RWPE2 (cell line): Measurements from ENCODE around the gene SPRR3.

Experiments used
- ATAC-seq: fragments of 200-7000 bp; cut with Tn5 transposase; 3 replicates; pipeline ENCODE4 v1.9.1; 2021; ENCODE audit warnings: low read depth
- DNase-seq: peaks from one replicate; pipeline ENCODE4 v3.0.0-alpha.2; 2020; ENCODE audit warnings: low spot score
- H3K27ac ChIP-seq: fragments of 450-650 bp; 2 replicates; pipeline ENCODE4 v1.5.1; 2017; ENCODE audit warnings: mild to moderate bottlenecking; ENCODE audit not compliant: poor library complexity, severe bottlenecking
- H3K27me3 ChIP-seq: fragments of 250-450 bp; sonication (Bioruptor Pico); 2 replicates; pipeline ENCODE4 v1.5.1; 2021; ENCODE audit warnings: mild to moderate bottlenecking, moderate library complexity; ENCODE audit not compliant: insufficient read depth, poor library complexity, severe bottlenecking
- H3K36me3 ChIP-seq: fragments of 250-450 bp; sonication (Bioruptor Pico); 2 replicates; pipeline ENCODE4 v1.5.1; 2020; ENCODE audit warnings: low read depth, mild to moderate bottlenecking, moderate library complexity
- H3K4me1 ChIP-seq: fragments of 250-450 bp; sonication (Bioruptor Pico); 2 replicates; pipeline ENCODE4 v1.5.1; 2021; ENCODE audit warnings: mild to moderate bottlenecking, moderate library complexity; ENCODE audit not compliant: insufficient read depth, poor library complexity, severe bottlenecking
- H3K4me3 ChIP-seq: fragments of 250-450 bp; sonication (Bioruptor Pico); 2 replicates; pipeline ENCODE4 v1.5.1; 2021; ENCODE audit warnings: mild to moderate bottlenecking, moderate library complexity; ENCODE audit not compliant: severe bottlenecking
- H3K9me3 ChIP-seq: fragments of 250-450 bp; sonication (Bioruptor Pico); 2 replicates; pipeline ENCODE4 v1.5.1; 2021; ENCODE audit warnings: mild to moderate bottlenecking, moderate library complexity; ENCODE audit not compliant: severe bottlenecking
- TF ChIP-seq, protein P1 (sequence below): fragments of 450-650 bp; IDR thresholded peaks from one replicate; pipeline ENCODE4 v1.5.1; 2017; ENCODE audit warnings: mild to moderate bottlenecking, moderate library complexity; ENCODE audit not compliant: poor library complexity, severe bottlenecking

The SPRR3 gene

GRCh38 chr1:152970495-152970894, 31.1 kb upstream of the SPRR3 start, which contains the start of gene SPRR4:
SPRR4 (plus strand) TSS chr1:152970648; CDS start chr1:152971891, 1,243 bp downstream.
- Histone ChIP-seq H3K4me1 (peaks cover 20% of the 10 kb centered on the region), H3K27ac (no peak within 1 kb of the TSS), H3K4me3 (no peak within 1 kb of the TSS), H3K36me3 (no peaks in the 10 kb centered on the region), H3K9me3 (no peaks in the 10 kb centered on the region), H3K27me3 (no peaks in the 10 kb centered on the region)
- DNase-seq (no peak), ATAC-seq (no peak)
- TF ChIP-seq, protein P1, sequence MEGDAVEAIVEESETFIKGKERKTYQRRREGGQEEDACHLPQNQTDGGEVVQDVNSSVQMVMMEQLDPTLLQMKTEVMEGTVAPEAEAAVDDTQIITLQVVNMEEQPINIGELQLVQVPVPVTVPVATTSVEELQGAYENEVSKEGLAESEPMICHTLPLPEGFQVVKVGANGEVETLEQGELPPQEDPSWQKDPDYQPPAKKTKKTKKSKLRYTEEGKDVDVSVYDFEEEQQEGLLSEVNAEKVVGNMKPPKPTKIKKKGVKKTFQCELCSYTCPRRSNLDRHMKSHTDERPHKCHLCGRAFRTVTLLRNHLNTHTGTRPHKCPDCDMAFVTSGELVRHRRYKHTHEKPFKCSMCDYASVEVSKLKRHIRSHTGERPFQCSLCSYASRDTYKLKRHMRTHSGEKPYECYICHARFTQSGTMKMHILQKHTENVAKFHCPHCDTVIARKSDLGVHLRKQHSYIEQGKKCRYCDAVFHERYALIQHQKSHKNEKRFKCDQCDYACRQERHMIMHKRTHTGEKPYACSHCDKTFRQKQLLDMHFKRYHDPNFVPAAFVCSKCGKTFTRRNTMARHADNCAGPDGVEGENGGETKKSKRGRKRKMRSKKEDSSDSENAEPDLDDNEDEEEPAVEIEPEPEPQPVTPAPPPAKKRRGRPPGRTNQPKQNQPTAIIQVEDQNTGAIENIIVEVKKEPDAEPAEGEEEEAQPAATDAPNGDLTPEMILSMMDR = no peak

GRCh38 chr1:152972196-152972886, 29.2 kb upstream of the SPRR3 start:
- no peaks in the 10 kb centered on the region for H3K36me3 ChIP-seq
- no peaks in the 10 kb centered on the region for H3K27me3 ChIP-seq
- H3K4me3 ChIP-seq = no peak overlapping the region
- peaks cover 14% of the 10 kb centered on the region for H3K4me1 ChIP-seq
- no peaks in the 10 kb centered on the region for H3K9me3 ChIP-seq
- peak overlapping the region; percentile 36 for H3K27ac ChIP-seq
- DNase-seq (no peak), ATAC-seq (peak; percentile 61)
- TF ChIP-seq, protein P1 = no peak

- TF ChIP-seq, protein P1 = no peak
- DNase-seq = no peak
- Histone ChIP-seq H3K36me3 (no peaks in the 10 kb centered on the region), H3K27ac (no peak overlapping the region), H3K9me3 (no peaks in the 10 kb centered on the region), H3K4me3 (no peak overlapping the region), H3K27me3 (no peaks in the 10 kb centered on the region), H3K4me1 (peaks cover 11% of the 10 kb centered on the region)
- no peak for ATAC-seq
Measured at GRCh38 chr1:152976688-152977087, 24.9 kb upstream of the SPRR3 start.

DNA sequence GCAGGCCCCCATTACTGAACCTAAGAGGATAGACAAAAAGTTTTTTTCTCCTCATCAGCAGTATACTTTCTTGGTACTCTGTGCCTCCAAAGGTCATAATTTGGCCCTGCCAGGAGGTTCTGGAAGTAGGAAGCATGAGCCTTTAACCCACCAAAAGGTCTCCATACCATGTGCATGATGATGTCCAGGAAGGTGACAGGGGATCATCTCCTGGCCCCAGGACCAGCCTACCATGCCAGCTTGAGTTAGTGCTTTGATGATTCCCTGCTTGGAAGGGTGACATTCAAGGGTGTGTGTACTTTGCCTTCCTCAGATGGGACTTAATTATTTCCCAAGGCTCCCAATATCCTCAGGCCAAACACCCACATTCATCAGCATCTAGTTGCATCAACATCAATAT, 23.9 kb upstream of the SPRR3 start:
- H3K27ac ChIP-seq = no peak overlapping the region
- H3K9me3 ChIP-seq = no peaks in the 10 kb centered on the region
- DNase-seq = no peak
- H3K27me3 ChIP-seq = no peaks in the 10 kb centered on the region
- no peak overlapping the region for H3K4me3 ChIP-seq
- H3K4me1 ChIP-seq = peaks cover 6% of the 10 kb centered on the region
- ATAC-seq = no peak
- H3K36me3 ChIP-seq = no peaks in the 10 kb centered on the region
- TF ChIP-seq, protein P1 = no peak

- Histone ChIP-seq H3K4me3 (no peak overlapping the region), H3K27me3 (no peaks in the 10 kb centered on the region), H3K27ac (no peak overlapping the region), H3K36me3 (no peaks in the 10 kb centered on the region), H3K9me3 (no peaks in the 10 kb centered on the region), H3K4me1 (no peaks in the 10 kb centered on the region)
- ATAC-seq (no peak), DNase-seq (no peak)
- TF ChIP-seq, protein P1 = no peak
Measured at GRCh38 chr1:152980676-152981075, 20.9 kb upstream of the SPRR3 start.
